Stomach (tissue), 4 donors: ENCODE results near the gene CAP1.

ENCODE experiments used
- EP300 ChIP-seq: sonication (generic); formaldehyde crosslinking; IDR thresholded peaks from one replicate; pipeline ENCODE4 v1.6.1; 2017; ENCODE audit warnings: antibody characterized with exemption
- POLR2A ChIP-seq, 4 donors: fragments of 450-650 bp; IDR thresholded peaks; one replicate each; pipeline ENCODE4 v1.6.1; 2016; ENCODE audit warnings: antibody characterized with exemption in 4 of 4, control low read depth in 2 of 4, mild to moderate bottlenecking in 1 of 4, moderate library complexity in 1 of 4
- POLR2AphosphoS5 ChIP-seq, 3 donors: sonication (generic); formaldehyde crosslinking; IDR thresholded peaks; one replicate each; pipeline ENCODE4 v1.6.1; 2016; ENCODE audit warnings: antibody characterized with exemption in 3 of 3
- TF ChIP-seq, protein P1 (sequence below), 7 experiments: fragments of 450-650 bp in 4 of 7; fragments of 200-600 bp in 3 of 7; sonication (generic) in 3 of 7; IDR thresholded peaks; one replicate each; pipeline ENCODE4 v1.5.1; 2016 to 2019; ENCODE audit warnings: antibody characterized with exemption in 7 of 7, control low read depth in 2 of 7, mild to moderate bottlenecking in 1 of 7

DNA sequence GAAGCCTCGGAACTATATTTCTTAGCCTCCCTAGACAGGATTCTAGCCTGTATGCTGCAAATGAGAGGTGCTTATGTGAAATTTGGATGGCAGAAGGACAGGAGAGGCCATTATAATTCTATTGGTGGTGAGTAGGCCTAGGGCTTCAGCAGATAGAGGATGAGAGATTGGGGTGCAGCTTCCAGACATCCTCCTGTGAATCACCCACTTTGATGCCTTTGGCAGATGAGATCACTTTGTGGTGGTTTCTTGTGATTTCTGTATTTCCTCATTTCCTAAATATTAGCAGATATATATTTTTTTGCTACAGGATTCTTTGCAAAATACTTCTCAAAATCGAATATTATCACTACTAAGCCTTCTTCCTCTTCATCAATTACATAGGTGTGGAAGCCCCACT lies 48.3 kb upstream of the CAP1 start:
- no peak for TF ChIP-seq EP300
- no peak for TF ChIP-seq POLR2AphosphoS5 (IDR thresholded peaks at IDR 0.05)
- TF ChIP-seq, protein P1, sequence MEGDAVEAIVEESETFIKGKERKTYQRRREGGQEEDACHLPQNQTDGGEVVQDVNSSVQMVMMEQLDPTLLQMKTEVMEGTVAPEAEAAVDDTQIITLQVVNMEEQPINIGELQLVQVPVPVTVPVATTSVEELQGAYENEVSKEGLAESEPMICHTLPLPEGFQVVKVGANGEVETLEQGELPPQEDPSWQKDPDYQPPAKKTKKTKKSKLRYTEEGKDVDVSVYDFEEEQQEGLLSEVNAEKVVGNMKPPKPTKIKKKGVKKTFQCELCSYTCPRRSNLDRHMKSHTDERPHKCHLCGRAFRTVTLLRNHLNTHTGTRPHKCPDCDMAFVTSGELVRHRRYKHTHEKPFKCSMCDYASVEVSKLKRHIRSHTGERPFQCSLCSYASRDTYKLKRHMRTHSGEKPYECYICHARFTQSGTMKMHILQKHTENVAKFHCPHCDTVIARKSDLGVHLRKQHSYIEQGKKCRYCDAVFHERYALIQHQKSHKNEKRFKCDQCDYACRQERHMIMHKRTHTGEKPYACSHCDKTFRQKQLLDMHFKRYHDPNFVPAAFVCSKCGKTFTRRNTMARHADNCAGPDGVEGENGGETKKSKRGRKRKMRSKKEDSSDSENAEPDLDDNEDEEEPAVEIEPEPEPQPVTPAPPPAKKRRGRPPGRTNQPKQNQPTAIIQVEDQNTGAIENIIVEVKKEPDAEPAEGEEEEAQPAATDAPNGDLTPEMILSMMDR (IDR thresholded peaks at IDR 0.05) = no peak
- no peak for TF ChIP-seq POLR2A (IDR thresholded peaks at IDR 0.05)
